ENCODE measurements around the gene CYSTM1.

GRCh38 chr5:140168371-140168770 lies 6.6 kb upstream of the CYSTM1 start:
- TF ChIP-seq JUND (IDR thresholded peaks at IDR 0.05) = no peak
- TF ChIP-seq CTCF (IDR thresholded peaks at IDR 0.05; ENCODE audit: low read depth, low read length, missing input control) = no peak
- TF ChIP-seq HNF4G (IDR thresholded peaks at IDR 0.05) = no peak
- no peak for TF ChIP-seq YY1 (IDR thresholded peaks at IDR 0.05)
- no peak for TF ChIP-seq MAX (IDR thresholded peaks at IDR 0.05)
- TF ChIP-seq ZBTB33 (IDR thresholded peaks at IDR 0.05) = no peak
- TF ChIP-seq ATF3 (IDR thresholded peaks at IDR 0.05) = no peak
- TF ChIP-seq SP1 (IDR thresholded peaks at IDR 0.05) = no peak
- TF ChIP-seq TAF1 (conservative IDR thresholded peaks at IDR 0.05) = no peak
- TF ChIP-seq RAD21 (IDR thresholded peaks at IDR 0.05) = no peak
- no peak for TF ChIP-seq GABPA (IDR thresholded peaks at IDR 0.05 in 1 of 2, conservative IDR thresholded peaks at IDR 0.05 in 1 of 2)
- TF ChIP-seq REST (IDR thresholded peaks at IDR 0.05) = no peak
